GM18498 (cell line): Measurements from ENCODE around the gene DLG1.
"Not testable (repeated sequence)": the region's sequence is repeated elsewhere in the genome, so short reads cannot be mapped to it uniquely, and the experiment has no call there.

ENCODE experiments used
- ATAC-seq: cut with Tn5 transposase; IDR thresholded peaks from one replicate; pipeline ENCODE4 v1.9.1; 2021; ENCODE audit warnings: mild to moderate bottlenecking, moderate library complexity; ENCODE audit not compliant: unreplicated experiment

The DLG1 gene

GRCh38 chr3:197292083-197292646, 6.2 kb downstream of the DLG1 start:
- ATAC-seq = peak; percentile 43

- ATAC-seq = no peak
Observed at GRCh38 chr3:197289726-197290125, 8.7 kb downstream of the DLG1 start.

- ATAC-seq = no peak
Observed at GRCh38 chr3:197286678-197287077, 11.7 kb downstream of the DLG1 start.

GRCh38 chr3:197285557-197285956, 12.9 kb downstream of the DLG1 start:
- no peak for ATAC-seq

GRCh38 chr3:197283045-197283444, 15.4 kb downstream of the DLG1 start:
- ATAC-seq = no peak

GRCh38 chr3:197281849-197282248, 16.6 kb downstream of the DLG1 start:
- ATAC-seq = no peak

- no peak for ATAC-seq
Observed at GRCh38 chr3:197280156-197280555, 18.3 kb downstream of the DLG1 start.

- no peak for ATAC-seq
Observed at GRCh38 chr3:197278933-197279332, 19.5 kb downstream of the DLG1 start.

GRCh38 chr3:197276808-197277207, 21.6 kb downstream of the DLG1 start:
- not testable (repeated sequence) for ATAC-seq

- no peak for ATAC-seq
Observed at GRCh38 chr3:197270558-197271317, 27.7 kb downstream of the DLG1 start.

- no peak for ATAC-seq
Observed at GRCh38 chr3:197269024-197269423, 29.4 kb downstream of the DLG1 start.

GRCh38 chr3:197268294-197268693, 30.1 kb downstream of the DLG1 start:
- no peak for ATAC-seq

GRCh38 chr3:197266331-197266730, 32.1 kb downstream of the DLG1 start:
- no peak for ATAC-seq

- no peak for ATAC-seq
Observed at GRCh38 chr3:197262709-197263108, 35.7 kb downstream of the DLG1 start.

GRCh38 chr3:197261164-197261509, 37.3 kb downstream of the DLG1 start:
- ATAC-seq = no peak

- ATAC-seq = no peak
Observed at GRCh38 chr3:197260491-197261163, 37.8 kb downstream of the DLG1 start.

GRCh38 chr3:197259096-197259495, 39.3 kb downstream of the DLG1 start:
- ATAC-seq = no peak

GRCh38 chr3:197258168-197258755, 40.1 kb downstream of the DLG1 start:
- ATAC-seq = no peak

GRCh38 chr3:197257711-197258110, 40.7 kb downstream of the DLG1 start:
- ATAC-seq = no peak

- no peak for ATAC-seq
Observed at GRCh38 chr3:197256836-197257444, 41.5 kb downstream of the DLG1 start.

GRCh38 chr3:197256104-197256503, 42.3 kb downstream of the DLG1 start:
- no peak for ATAC-seq
